KMS-11 (cell line): ENCODE measurements around the gene STK32B.

Source experiments
- H2AFZ ChIP-seq: fragments of 200-600 bp; sonication (generic); 2 replicates; pipeline ENCODE4 v1.6.1; 2016; ENCODE audit warnings: antibody characterized with exemption, mixed run types, low read depth
- H3K27ac ChIP-seq: fragments of 200-600 bp; sonication (generic); 2 replicates; pipeline ENCODE4 v1.6.1; 2016; ENCODE audit warnings: mild to moderate bottlenecking, mixed run types
- H3K27me3 ChIP-seq: fragments of 200-600 bp; sonication (generic); 2 replicates; pipeline ENCODE4 v1.6.1; 2017; ENCODE audit warnings: mild to moderate bottlenecking, low read depth, mixed run types, moderate library complexity; ENCODE audit not compliant: insufficient read depth
- H3K36me3 ChIP-seq: fragments of 200-600 bp; sonication (generic); 2 replicates; pipeline ENCODE4 v1.6.1; 2017; ENCODE audit warnings: mild to moderate bottlenecking, mixed run types; ENCODE audit not compliant: insufficient read depth
- H3K4me1 ChIP-seq: fragments of 200-600 bp; sonication (generic); 2 replicates; pipeline ENCODE4 v1.6.1; 2016; ENCODE audit warnings: mild to moderate bottlenecking, low read depth, mixed run types; ENCODE audit not compliant: poor library complexity, severe bottlenecking
- H3K4me2 ChIP-seq: fragments of 200-600 bp; sonication (generic); 2 replicates; pipeline ENCODE4 v1.7.0; 2016; ENCODE audit warnings: mild to moderate bottlenecking, mixed run types
- H3K4me3 ChIP-seq: fragments of 200-600 bp; sonication (generic); IDR thresholded peaks from 2 replicates; pipeline ENCODE4 v1.6.1; 2017; ENCODE audit warnings: low read depth, low read length, mixed read lengths; ENCODE audit not compliant: insufficient read depth
- H3K79me2 ChIP-seq: fragments of 200-600 bp; sonication (generic); 2 replicates; pipeline ENCODE4 v1.6.1; 2016; ENCODE audit warnings: low read depth, mixed run types; ENCODE audit not compliant: insufficient read depth
- H3K9ac ChIP-seq: fragments of 200-600 bp; sonication (generic); 2 replicates; pipeline ENCODE4 v1.6.1; 2016; ENCODE audit warnings: mild to moderate bottlenecking, mixed run types
- H4K20me1 ChIP-seq: fragments of 200-600 bp; sonication (generic); 2 replicates; pipeline ENCODE4 v1.6.1; 2016; ENCODE audit warnings: mild to moderate bottlenecking, mixed run types; ENCODE audit not compliant: insufficient read depth
- CTCF ChIP-seq: fragments of 200-600 bp; sonication (generic); conservative IDR thresholded peaks from 2 replicates; pipeline ENCODE4 v1.6.1; 2017; ENCODE audit warnings: low read depth, mild to moderate bottlenecking, antibody characterized with exemption, low read length, moderate library complexity, mixed read lengths

The STK32B gene

GRCh38 chr4:5488413-5488812, 437.1 kb downstream of the STK32B start:
- TF ChIP-seq CTCF: no peak
- Histone ChIP-seq H3K4me2 (no peak overlapping the region), H3K36me3 (no peaks in the 10 kb centered on the region), H3K4me3 (no peak overlapping the region), H3K4me1 (no peaks in the 10 kb centered on the region), H3K79me2 (no peaks in the 10 kb centered on the region), H4K20me1 (no peaks in the 10 kb centered on the region), H3K27ac (no peak overlapping the region), H3K27me3 (no peaks in the 10 kb centered on the region), H3K9ac (no peak overlapping the region), H2AFZ (no peak overlapping the region)

- Histone ChIP-seq H3K4me1 (no peaks in the 10 kb centered on the region), H3K9ac (no peak overlapping the region), H3K27me3 (no peaks in the 10 kb centered on the region), H2AFZ (no peak overlapping the region), H3K27ac (no peak overlapping the region), H3K79me2 (no peaks in the 10 kb centered on the region), H3K4me2 (no peak overlapping the region), H4K20me1 (no peaks in the 10 kb centered on the region), H3K36me3 (no peaks in the 10 kb centered on the region), H3K4me3 (no peak overlapping the region)
- TF ChIP-seq CTCF: no peak
These were observed 438.0 kb downstream of the STK32B start for GRCh38 chr4:5489260-5489659.

GRCh38 chr4:5497489-5497888, 446.2 kb downstream of the STK32B start:
- Histone ChIP-seq H3K4me2 (no peak overlapping the region), H3K27me3 (no peaks in the 10 kb centered on the region), H4K20me1 (no peaks in the 10 kb centered on the region), H2AFZ (no peak overlapping the region), H3K27ac (no peak overlapping the region), H3K4me3 (no peak overlapping the region), H3K4me1 (no peaks in the 10 kb centered on the region), H3K79me2 (no peaks in the 10 kb centered on the region), H3K36me3 (no peaks in the 10 kb centered on the region), H3K9ac (no peak overlapping the region)
- no peak for TF ChIP-seq CTCF

GRCh38 chr4:5500165-5500564, 448.9 kb downstream of the STK32B start:
- H3K9ac ChIP-seq: no peak overlapping the region
- H3K4me1 ChIP-seq: no peaks in the 10 kb centered on the region
- no peaks in the 10 kb centered on the region for H3K27me3 ChIP-seq
- H3K79me2 ChIP-seq: no peaks in the 10 kb centered on the region
- H2AFZ ChIP-seq: no peak overlapping the region
- no peaks in the 10 kb centered on the region for H4K20me1 ChIP-seq
- H3K36me3 ChIP-seq: no peaks in the 10 kb centered on the region
- no peak overlapping the region for H3K27ac ChIP-seq
- no peak for TF ChIP-seq CTCF
- H3K4me2 ChIP-seq: no peak overlapping the region
- no peak overlapping the region for H3K4me3 ChIP-seq
